ENCODE data around the gene LRGUK.
A peak's percentile ranks its signal among the peaks of the same experiment; 100 is the strongest.

The LRGUK gene

GRCh38 chr7:134254311-134254710, 127.2 kb downstream of the LRGUK start:
- peak; percentile 32 for TF ChIP-seq CTCF (conservative IDR thresholded peaks at IDR 0.05)
- no peak overlapping the region for H3K27ac ChIP-seq

GRCh38 chr7:134255814-134256213, 128.7 kb downstream of the LRGUK start:
- H3K27ac ChIP-seq, result no peak overlapping the region
- no peak for TF ChIP-seq CTCF (conservative IDR thresholded peaks at IDR 0.05)

GRCh38 chr7:134262322-134262721, 135.2 kb downstream of the LRGUK start:
- peak overlapping the region; percentile 39; the same call in 1 of the 2 replicates for H3K27ac ChIP-seq
- TF ChIP-seq CTCF (conservative IDR thresholded peaks at IDR 0.05), result no peak

GRCh38 chr7:134276951-134277350, 149.8 kb downstream of the LRGUK start:
- no peak overlapping the region for H3K27ac ChIP-seq
- TF ChIP-seq CTCF (conservative IDR thresholded peaks at IDR 0.05), result no peak

GRCh38 chr7:134278502-134279153, 151.5 kb downstream of the LRGUK start:
- TF ChIP-seq CTCF (conservative IDR thresholded peaks at IDR 0.05), result no peak
- no peak overlapping the region for H3K27ac ChIP-seq

GRCh38 chr7:134279336-134279735, 152.2 kb downstream of the LRGUK start:
- no peak for TF ChIP-seq CTCF (conservative IDR thresholded peaks at IDR 0.05)
- no peak overlapping the region for H3K27ac ChIP-seq

- H3K27ac ChIP-seq, result no peak overlapping the region
- no peak for TF ChIP-seq CTCF (conservative IDR thresholded peaks at IDR 0.05)
Observed at GRCh38 chr7:134279898-134280297, 152.8 kb downstream of the LRGUK start.
